Measurements from ENCODE around the gene NPR3.

- TF ChIP-seq ZBTB7A (IDR thresholded peaks at IDR 0.05; ENCODE audit: low read depth), result no peak
- TF ChIP-seq FOXM1 (IDR thresholded peaks at IDR 0.05; ENCODE audit: borderline replicate concordance, low read depth), result no peak
- no peak for TF ChIP-seq TAF1 (IDR thresholded peaks at IDR 0.05; ENCODE audit: low read depth)
- no peak for TF ChIP-seq MAX (IDR thresholded peaks at IDR 0.05)
- no peak for TF ChIP-seq REST (IDR thresholded peaks at IDR 0.05; ENCODE audit: low read depth)
- TF ChIP-seq EP300 (IDR thresholded peaks at IDR 0.05; ENCODE audit: borderline replicate concordance), result no peak
- TF ChIP-seq NFIC (IDR thresholded peaks at IDR 0.05), result no peak
- no peak for TF ChIP-seq YY1 (IDR thresholded peaks at IDR 0.05; ENCODE audit: low read depth)
- no peak for TF ChIP-seq RAD21 (IDR thresholded peaks at IDR 0.05; ENCODE audit: low read depth)
Measured at GRCh38 chr5:32812399-32812798, 101.3 kb downstream of the NPR3 start.

Data from Ishikawa (cell line).